ENCODE data around the gene DEFB126.
"Not testable (repeated sequence)": the region's sequence is repeated elsewhere in the genome, so short reads cannot be mapped to it uniquely, and the experiment has no call there.

DEFB126 gene, protein sequence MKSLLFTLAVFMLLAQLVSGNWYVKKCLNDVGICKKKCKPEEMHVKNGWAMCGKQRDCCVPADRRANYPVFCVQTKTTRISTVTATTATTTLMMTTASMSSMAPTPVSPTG

DNA sequence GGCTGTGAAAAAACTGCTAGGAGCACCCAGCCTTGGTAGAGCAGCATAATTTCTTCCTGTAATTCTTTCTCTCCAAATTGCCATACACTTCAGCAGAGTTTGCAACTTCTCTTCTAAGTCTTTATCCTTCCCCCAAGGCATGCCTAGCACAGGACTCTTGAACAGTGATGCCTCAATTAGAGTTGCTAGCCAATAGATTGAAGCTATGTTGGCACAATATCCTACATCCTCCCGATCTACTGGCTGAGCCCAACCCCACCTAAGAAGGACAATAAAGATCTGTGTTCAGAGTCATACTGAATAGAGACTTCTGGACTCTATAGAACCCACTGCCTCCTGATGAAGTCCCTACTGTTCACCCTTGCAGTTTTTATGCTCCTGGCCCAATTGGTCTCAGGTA lies at the start of gene DEFB126:
Gene DEFB126, plus strand, starts transcription at position 301 of the 400 bp plus-strand sequence. Its CDS starts 39 bp downstream, at position 340.
- DNase-seq: no peak

DNA sequence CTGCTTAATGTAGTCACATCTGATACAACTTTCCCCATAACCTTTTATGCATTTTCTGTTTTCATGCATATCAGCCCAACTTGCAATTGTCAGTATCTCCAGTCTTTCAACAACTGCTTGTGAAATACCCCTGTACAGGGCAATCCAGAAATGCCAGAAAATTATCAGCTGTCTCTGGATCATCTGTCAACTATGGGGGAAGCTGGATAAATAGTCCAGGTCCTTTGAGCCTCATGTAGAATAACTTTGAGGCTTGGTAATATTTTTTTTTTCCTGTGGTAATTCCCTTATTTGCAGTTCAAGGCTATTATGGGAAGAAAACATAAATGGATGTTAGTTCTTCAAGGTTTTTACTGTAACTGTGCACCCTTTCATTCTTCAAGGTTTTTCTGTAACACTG lies 48.7 kb upstream of the DEFB126 start:
- no peak for DNase-seq

DNA sequence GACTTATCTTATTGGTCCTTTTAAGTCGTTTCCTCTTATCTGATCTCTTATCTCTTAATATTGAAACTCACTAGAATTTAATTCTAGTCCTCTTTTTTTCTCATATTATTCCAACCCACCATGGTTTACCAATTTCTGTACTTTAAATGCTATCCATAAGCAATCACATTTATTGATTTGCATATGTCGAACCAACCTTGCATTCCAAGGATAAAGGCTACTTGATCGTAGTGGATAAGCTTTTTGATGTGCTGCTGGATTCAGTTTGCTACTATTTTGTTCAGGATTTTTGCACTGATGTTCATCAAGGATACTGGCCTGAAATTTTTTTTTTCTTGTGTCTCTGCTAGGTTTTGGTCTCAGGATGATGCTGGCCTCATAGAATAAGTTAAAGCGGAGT lies 47.2 kb upstream of the DEFB126 start:
- DNase-seq: no peak

DNA sequence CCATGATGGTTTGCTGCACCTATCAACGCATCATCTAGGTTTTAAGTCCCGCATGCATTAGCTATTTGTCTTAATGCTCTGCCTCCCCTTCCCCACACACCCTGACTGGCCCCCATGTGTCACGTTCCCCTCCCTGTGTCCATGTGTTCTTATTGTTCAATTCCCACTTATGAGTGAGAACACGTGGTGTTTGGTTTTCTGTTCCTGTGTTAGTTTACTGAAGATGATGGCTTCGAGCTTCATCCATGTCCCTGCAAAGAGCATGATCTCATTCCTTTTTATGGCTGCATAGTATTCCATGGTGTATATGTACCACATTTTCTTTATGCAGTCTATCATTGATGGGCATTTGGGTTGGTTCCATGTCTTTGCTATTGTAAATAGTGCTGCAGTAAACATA lies 44.7 kb upstream of the DEFB126 start:
- DNase-seq: not testable (repeated sequence)

DNA sequence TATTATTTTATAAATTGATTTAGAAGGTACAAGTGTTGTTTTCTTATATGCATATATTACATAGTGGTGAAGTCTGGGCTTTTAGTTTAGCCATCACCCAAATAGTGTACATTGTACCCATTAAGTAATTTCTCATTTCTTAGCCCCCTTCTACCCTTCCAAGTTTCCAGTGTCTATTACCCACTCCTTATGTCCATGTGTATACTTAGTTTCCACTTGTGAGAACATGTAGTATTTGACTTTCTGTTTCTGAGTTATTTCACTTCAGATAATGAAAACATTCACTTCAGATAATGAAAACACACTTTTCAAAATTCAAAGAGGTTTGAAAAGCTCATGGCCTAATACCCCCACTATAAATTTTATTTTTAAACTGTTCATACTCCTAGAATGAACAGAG lies 40.4 kb upstream of the DEFB126 start:
- DNase-seq: no peak

DNA sequence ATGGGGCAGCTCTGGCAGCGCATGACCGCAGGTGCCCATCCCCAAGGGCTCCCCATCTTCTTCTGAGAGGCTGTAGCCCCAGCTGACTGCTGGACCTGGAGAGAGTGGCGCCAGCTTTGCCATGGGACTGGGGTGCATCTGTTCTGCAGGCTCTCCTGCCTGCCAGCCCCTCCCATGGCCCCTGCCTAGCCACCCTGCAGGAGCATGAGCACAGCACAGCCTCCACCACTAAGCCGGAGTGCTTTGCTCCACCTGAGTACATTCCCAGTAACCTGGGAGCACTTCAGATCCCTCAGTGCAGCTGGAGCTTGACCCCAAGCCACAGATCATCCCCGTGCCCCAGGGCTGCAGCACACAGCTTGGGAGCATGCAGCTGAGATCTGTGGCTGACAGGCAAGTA lies 38.9 kb upstream of the DEFB126 start:
- no peak for DNase-seq

DNA sequence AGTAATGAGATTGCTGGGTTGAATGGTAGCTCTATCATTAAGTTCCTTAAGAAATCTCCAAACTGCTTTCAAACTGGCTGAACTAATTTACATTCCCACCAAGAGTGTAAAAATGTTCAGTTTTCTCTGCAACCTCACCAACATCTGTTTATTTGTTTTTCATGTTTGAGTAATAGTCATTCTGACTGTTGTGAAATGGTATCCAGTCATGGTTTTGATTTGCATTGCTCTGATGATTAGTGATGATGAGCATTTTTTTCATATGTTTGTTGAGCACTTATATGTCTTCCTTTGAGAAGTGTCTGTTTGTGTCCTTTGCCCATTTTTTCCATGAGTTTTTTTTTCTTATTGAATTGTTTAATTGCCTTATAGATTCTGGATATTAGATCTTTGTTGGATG lies 30.0 kb upstream of the DEFB126 start:
- no peak for DNase-seq

DNA sequence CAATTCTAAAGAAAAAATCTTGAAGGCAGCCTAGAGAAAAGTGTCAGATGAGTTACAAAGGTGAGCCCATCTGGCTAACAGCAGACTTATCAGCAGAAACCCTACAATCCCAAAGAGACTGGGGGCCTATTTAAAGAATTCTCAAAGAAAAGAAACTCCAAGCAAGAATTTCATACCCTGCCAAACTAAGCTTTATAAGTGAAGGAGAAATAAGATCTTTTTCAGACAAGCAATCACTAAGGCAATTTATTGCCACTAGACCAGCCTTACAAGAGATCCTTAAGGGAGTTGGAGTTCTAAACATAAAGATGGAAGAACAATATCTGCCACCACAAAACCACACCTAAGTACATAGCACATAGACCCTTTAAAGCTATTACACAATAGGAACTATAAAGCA lies 24.9 kb upstream of the DEFB126 start:
- DNase-seq: no peak

DNA sequence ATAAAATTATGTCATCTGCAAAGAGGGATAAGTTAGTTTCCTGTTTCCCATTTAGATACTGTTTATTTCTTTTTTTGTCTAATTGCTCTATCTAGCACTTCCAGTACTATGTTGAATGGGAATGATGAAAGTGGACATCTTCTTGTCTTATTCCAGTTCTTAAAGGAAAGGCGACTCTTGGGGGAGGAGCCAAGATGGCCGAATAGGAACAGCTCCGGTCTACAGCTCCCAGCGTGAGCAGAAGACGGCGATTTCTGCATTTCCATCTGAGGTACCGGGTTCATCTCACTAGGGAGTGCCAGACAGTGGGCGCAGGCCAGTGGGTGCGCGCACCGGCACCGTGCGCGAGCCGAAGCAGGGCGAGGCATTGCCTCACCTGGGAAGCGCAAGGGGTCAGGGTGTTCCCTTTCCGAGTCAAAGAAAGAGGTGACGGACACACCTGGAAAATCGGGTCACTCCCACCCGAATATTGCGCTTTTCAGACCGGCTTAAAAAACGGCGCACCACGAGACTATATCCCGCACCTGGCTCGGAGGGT lies 12.5 kb upstream of the DEFB126 start:
- not testable (repeated sequence) for DNase-seq

DNA sequence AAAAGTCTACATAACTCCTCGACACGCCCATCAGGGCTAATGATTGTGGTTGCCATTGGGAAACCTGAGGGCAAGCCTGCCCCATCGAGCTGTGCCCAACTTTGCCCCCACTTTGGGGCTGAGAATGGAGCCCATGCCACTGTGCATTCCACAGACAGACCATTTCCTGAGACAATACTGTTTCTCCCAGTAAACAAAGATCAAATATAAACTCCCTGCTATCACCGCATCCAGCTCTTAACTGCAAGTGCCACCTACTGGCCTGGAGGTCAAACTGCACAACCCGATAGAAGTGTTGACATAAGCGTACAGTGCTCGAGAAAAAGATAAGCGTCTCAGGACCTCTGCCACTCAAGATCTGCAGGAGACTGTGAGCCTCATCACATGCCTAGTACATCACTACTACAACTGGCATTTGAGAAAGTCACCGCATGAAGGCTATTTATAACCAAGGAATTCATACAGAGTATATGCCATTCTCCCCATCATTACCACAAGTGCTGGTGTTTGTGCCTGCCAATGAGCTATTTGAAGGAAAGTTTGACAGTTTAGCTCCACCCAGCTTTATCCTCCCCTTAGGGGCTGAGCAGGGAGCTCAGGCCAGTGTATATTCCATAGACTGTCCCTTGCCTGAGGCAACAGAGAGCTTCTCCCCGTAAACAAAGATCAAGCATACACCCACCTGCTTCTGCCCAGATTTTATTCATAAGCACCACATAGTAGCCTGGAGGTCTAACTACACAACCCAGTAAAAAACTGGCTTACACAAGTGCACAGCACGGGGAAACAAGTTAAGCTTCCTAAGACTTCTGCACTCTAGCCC lies 4.5 kb upstream of the DEFB126 start:
- DNase-seq: no peak

DNA sequence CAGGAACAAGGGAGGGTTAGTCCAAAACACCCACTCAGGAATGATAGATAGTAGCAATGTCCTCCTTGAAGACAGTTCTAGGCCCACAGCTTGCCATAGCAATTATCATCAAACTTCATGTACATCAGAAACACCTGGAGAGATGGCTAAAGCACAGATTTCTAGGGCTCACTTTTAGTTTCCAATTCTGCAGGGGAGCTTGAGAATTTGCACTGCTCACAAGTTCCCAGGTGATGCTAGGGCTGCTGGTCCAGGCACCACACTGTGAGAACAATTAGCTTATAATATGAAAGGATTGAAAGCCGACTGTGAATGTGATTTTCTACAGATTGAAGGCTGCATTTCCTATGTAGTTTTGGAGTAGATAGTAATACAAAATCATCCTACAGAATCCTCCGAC lies 3.5 kb downstream of the DEFB126 start:
- DNase-seq: no peak

DNA sequence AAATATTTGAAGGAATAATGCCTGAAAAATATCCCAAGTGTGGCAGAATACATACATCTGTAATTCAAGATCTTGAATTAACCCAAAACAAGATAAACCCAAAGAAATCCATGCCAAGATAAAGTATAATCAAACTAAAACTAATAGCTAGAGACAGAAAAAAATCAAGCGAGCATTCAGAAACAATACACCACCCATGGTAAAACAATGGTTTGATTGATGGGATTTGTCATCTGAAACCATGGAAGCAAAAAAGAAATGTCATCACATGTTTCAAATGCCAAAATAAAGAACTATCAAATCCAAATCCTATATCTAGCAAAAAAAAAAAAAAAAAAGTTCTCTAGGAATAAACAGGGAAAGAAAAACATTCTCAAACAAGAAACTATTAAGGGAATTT lies 9.7 kb downstream of the DEFB126 start:
- no peak for DNase-seq

DNA sequence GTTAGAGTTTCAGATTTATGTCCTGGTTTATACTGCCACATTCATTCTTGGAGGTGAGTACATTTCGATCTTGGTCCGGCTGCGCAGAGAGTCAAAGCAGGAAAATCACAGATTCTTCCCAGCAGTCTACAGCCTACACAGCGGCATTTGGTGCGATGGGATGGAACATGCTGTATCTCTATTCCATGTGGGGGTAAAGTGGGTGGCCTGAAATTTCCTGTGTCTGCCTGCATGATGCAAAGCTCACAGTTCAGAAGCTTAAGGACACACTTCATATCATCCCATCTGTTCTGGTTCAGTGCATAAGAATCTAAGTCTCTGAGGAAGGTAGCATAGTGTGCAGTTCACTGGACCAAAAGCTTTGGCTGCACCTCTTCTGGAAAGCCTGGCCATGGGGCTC lies 14.8 kb downstream of the DEFB126 start, which contains the start of gene DEFB127:
Gene DEFB127, plus strand, starts transcription at position 301 of the 400 bp plus-strand sequence. Its CDS starts 91 bp downstream, at position 392.
- DNase-seq: no peak

DNA sequence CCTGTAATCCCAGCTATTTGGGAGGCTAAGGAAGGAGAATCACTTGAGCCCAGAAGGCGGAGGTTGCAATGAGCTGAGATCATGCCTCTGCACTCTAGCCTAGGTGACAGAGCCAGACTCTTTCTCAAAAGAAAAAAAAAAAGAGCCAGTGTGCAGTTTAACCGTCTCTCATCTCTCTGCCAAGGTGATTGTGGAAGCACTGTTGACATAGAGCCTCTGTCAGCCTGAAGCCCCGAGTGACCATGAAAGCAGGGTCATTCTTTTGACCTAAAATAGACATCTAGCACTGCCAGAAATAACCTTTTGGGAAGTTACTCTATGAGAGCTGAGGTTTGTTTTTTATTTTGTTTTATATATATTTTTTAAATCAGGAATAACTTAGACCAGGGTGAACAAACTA lies 22.2 kb downstream of the DEFB126 start:
- DNase-seq: no peak

DNA sequence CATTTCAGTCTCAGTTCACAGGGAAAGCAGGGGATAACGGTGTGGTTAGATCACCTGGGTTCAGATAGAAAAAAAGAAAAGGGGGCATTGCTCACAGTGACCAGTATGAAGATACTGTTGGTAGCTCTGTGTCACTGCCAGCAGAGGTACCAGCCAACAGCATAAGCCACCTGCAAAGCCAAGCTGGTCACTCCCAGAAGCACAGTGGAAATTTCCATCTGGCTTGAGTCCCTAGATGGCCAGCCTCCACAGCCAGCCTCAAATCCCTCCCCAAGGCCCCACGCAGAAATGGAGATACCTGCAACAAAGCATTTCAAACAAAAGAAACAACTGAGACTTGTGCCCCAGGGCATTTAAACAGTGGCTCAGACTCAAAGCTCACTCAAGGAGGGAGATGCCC lies 26.5 kb downstream of the DEFB126 start:
- DNase-seq: peak; percentile 11 to 22

DNA sequence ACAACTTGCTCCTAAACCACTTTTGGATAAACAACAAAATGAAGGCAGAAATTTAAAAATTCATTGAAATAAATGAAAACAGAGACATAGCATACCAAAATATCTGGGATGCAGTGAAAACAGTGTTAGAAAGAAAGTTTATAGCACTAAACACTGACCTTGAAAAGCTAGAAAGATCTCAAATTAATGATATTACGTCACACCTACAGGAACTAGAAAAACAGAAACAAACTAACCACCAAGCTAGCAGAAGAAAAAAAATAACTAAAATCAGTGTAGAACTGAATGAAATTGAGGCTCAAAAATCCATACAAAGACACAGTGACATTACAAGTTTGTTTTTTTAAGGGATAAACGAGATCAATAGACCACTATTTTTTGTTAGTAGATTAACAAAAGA lies 41.9 kb downstream of the DEFB126 start:
- no peak for DNase-seq

DNA sequence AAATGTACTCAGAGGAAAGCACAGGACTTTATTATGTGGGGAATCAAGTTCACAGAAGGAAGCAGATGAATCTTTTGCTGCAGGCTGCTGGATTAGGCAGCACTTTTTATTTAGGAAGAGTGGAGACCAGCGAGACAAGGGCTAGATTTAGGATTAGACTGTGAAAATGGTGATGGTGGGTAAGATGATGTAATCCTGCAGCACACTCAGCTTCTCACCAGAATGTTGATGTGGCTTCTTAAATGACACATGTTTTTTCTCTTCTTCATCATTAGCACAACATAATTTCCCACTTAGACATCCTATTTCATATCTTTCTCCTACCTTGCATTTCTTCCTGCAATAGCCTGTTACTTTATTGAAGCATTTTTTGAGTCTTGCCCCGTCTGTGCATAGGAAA lies 45.3 kb downstream of the DEFB126 start:
- DNase-seq: no peak

DNA sequence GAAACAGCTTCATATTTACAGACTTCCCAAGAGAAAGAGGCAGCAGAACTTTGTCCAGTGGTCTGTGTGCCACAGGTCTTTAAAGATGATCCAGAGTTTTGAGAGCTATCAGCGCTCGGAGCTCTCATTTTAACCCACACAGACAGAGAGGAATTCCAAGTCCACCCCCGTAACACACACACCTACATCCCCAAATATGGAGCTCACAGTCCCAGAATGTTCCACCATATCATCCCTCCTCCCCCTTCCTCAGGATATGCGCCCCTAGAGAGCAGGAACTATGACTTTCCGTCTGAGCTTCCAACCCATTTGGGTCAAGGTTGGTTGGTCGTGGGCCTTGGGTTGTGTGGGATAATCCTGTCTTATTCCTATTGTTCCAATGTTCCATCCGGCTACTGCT lies 47.2 kb downstream of the DEFB126 start, which contains the start of gene DEFB128:
Gene DEFB128, minus strand, starts transcription at position 101 of the 400 bp plus-strand sequence. Its CDS starts 88 bp downstream, at position 13.
- no peak for DNase-seq
